ENCODE data around the gene GGT5. TPM values are rescaled to one million over a fixed set of nuclear protein-coding genes. Genes with fewer than 3 reads are reported as not detected.
"Not testable (repeated sequence)": the region's sequence is repeated elsewhere in the genome, so short reads cannot be mapped to it uniquely, and the experiment has no call there.

The GGT5 gene
- total RNA-seq, 4 donors from 2014 or later, result 26.3 to 38.9 (median 34.7) TPM

GRCh38 chr22:24247011-24247507 lies 2.2 kb upstream of the GGT5 start:
- Histone ChIP-seq H3K36me3 (no peaks in the 10 kb centered on the region), H3K9me3 (no peaks in the 10 kb centered on the region), H3K27ac (peak overlapping the region; percentile 11 to 87 (median 80)), H3K4me1 (peaks cover 0 to 50% (median 23%) of the 10 kb centered on the region in 3 donors), H3K27me3 (no peaks in the 10 kb centered on the region), H3K4me3 (no peak overlapping the region)
- ATAC-seq, result no peak
- TF ChIP-seq POLR2AphosphoS5 (IDR thresholded peaks at IDR 0.05), result no peak
- TF ChIP-seq POLR2A (IDR thresholded peaks at IDR 0.05), result no peak
- TF ChIP-seq CTCF (IDR thresholded peaks at IDR 0.05), result no peak
- no peak for TF ChIP-seq EP300 (IDR thresholded peaks at IDR 0.05)
- WGBS, 2 donors (ENCODE audit: low coverage in 1 of 2), result 71 to 89% methylated on average over 2 to 4 of the region's 6 CpGs

- not testable (repeated sequence) for H3K36me3 ChIP-seq, H3K9me3 ChIP-seq, H3K27me3 ChIP-seq
- H3K4me3 ChIP-seq, result peak overlapping the region in 1 of 2 donors; percentile 46
- peaks cover 0 to 50% (median 23%) of the 10 kb centered on the region in 3 donors for H3K4me1 ChIP-seq
- H3K27ac ChIP-seq, result peak overlapping the region; percentile 40 to 87 (median 80)
- WGBS, 2 donors (ENCODE audit: low coverage in 1 of 2), result 20% methylated on average over 1 of the region's 18 CpGs
- peak; percentile 85 for ATAC-seq
- TF ChIP-seq POLR2AphosphoS5 (IDR thresholded peaks at IDR 0.05), result peak; percentile 90
- TF ChIP-seq POLR2A (IDR thresholded peaks at IDR 0.05), result peak in 1 of 2 donors; percentile 41
These were observed 991 bp upstream of the GGT5 start for GRCh38 chr22:24245584-24246561.

GRCh38 chr22:24244144-24244787 lies 616 bp downstream of the GGT5 start:
- H3K4me1 ChIP-seq, result peaks cover 0 to 50% (median 23%) of the 10 kb centered on the region in 3 donors
- ATAC-seq, result no peak

GRCh38 chr22:24243417-24243816 lies 1.5 kb downstream of the GGT5 start:
- not testable (repeated sequence) for H3K9me3 ChIP-seq, H3K36me3 ChIP-seq, H3K27me3 ChIP-seq, ATAC-seq
- H3K4me1 ChIP-seq, result peaks cover 0 to 50% (median 23%) of the 10 kb centered on the region in 3 donors
- peak overlapping the region in 3 of 4 donors; percentile 19 to 87 (median 83) for H3K27ac ChIP-seq
- WGBS, 2 donors (ENCODE audit: low coverage in 1 of 2), result no CpG with 5 or more reads among the region's 3 CpGs
- H3K4me3 ChIP-seq, result peak overlapping the region in 1 of 2 donors; percentile 46

More at GRCh38 chr22:24244144-24244787, 616 bp downstream of the GGT5 start:
- Histone ChIP-seq H3K36me3 (no peaks in the 10 kb centered on the region), H3K9me3 (no peaks in the 10 kb centered on the region), H3K4me3 (peak overlapping the region in 1 of 2 donors; percentile 46), H3K27me3 (no peaks in the 10 kb centered on the region), H3K27ac (peak overlapping the region in 3 of 4 donors; percentile 77 to 87 (median 83))
- WGBS, 2 donors (ENCODE audit: low coverage in 1 of 2), result 44 to 65% methylated on average over 3 to 11 of the region's 19 CpGs
- TF ChIP-seq POLR2A (IDR thresholded peaks at IDR 0.05), result no peak
- TF ChIP-seq POLR2AphosphoS5 (IDR thresholded peaks at IDR 0.05), result no peak
- TF ChIP-seq CTCF (IDR thresholded peaks at IDR 0.05), result no peak
- TF ChIP-seq EP300 (IDR thresholded peaks at IDR 0.05), result no peak

GRCh38 chr22:24240985-24241692 lies 3.7 kb downstream of the GGT5 start:
- H3K9me3 ChIP-seq, H3K27me3 ChIP-seq, H3K36me3 ChIP-seq, ATAC-seq, H3K27ac ChIP-seq, H3K4me3 ChIP-seq: not testable (repeated sequence)
- H3K4me1 ChIP-seq, result peaks cover 0 to 29% (median 6%) of the 10 kb centered on the region in 3 donors
- WGBS, 2 donors (ENCODE audit: low coverage in 1 of 2), result 79 to 87% methylated on average over 7 to 9 of the region's 9 CpGs

DNA sequence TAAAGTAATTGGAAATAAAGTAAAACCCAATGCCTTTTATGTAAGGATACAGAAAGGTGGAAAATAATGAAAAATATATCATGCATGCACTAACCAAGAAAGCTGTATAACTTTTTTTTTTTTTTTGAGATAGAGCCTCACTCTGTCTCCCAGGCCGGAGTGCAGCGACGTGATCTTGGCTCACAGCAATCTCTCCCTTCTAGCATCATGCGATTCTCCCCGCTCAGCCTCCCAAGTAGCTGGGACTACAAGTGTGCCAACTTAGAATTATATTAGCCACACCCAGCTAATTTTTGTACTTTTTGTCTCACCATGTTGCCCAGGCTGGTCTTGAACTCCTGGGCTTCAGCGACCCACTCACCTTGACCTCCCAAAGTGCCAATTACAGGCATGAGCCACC lies 4.5 kb downstream of the GGT5 start:
- Histone ChIP-seq H3K36me3 (no peaks in the 10 kb centered on the region), H3K27me3 (no peaks in the 10 kb centered on the region), H3K27ac (no peak overlapping the region), H3K4me1 (peaks cover 0 to 21% (median 3%) of the 10 kb centered on the region in 3 donors), H3K4me3 (no peak overlapping the region), H3K9me3 (no peaks in the 10 kb centered on the region)
- WGBS, 2 donors (ENCODE audit: low coverage in 1 of 2), result 72 to 95% methylated on average over 4 to 6 of the region's 6 CpGs
- no peak for ATAC-seq
- no peak for TF ChIP-seq POLR2A (IDR thresholded peaks at IDR 0.05)
- no peak for TF ChIP-seq EP300 (IDR thresholded peaks at IDR 0.05)
- no peak for TF ChIP-seq CTCF (IDR thresholded peaks at IDR 0.05)
- TF ChIP-seq POLR2AphosphoS5 (IDR thresholded peaks at IDR 0.05), result no peak

GRCh38 chr22:24238101-24238694 lies 6.7 kb downstream of the GGT5 start:
- not testable (repeated sequence) for H3K4me3 ChIP-seq, H3K9me3 ChIP-seq, H3K36me3 ChIP-seq, H3K27me3 ChIP-seq, H3K27ac ChIP-seq, ATAC-seq
- H3K4me1 ChIP-seq, result peaks cover 0 to 10% (median 0%) of the 10 kb centered on the region in 3 donors
- 80 to 100% methylated on average over 1 to 2 of the region's 13 CpGs for WGBS, 2 donors (ENCODE audit: low coverage in 1 of 2)
